GM12891 (cell line): ENCODE data around the gene MYO9A.
"Not testable (repeated sequence)": the region's sequence is repeated elsewhere in the genome, so short reads cannot be mapped to it uniquely, and the experiment has no call there.

ENCODE experiments used
- DNase-seq: peaks from one replicate; pipeline ENCODE4 v3.0.0; 2011; ENCODE audit warnings: low spot score; ENCODE audit not compliant: insufficient read length
- FAIRE-seq: peaks from 2 replicates; lab custom pipeline; 2011; peaks lifted over from hg19 to GRCh38; lab: Jason Lieb, UNC
- PAX5 ChIP-seq: IDR thresholded peaks from 2 replicates; pipeline ENCODE4 v1.6.1; 2011; ENCODE audit warnings: low read length, moderate library complexity, mild to moderate bottlenecking; ENCODE audit not compliant: insufficient read depth, severe bottlenecking
- POLR2A ChIP-seq: IDR thresholded peaks from 2 replicates; pipeline ENCODE4 v1.6.1; 2011; ENCODE audit warnings: low read depth, low read length, control low read depth
- POLR2AphosphoS5 ChIP-seq: IDR thresholded peaks from 2 replicates; pipeline ENCODE4 v1.6.1; 2011; ENCODE audit warnings: low read depth, low read length, control low read depth
- POU2F2 ChIP-seq: IDR thresholded peaks from 2 replicates; pipeline ENCODE4 v1.6.1; 2011; ENCODE audit warnings: low read depth, mild to moderate bottlenecking, control low read depth, low read length, moderate library complexity
- SPI1 ChIP-seq: IDR thresholded peaks from 2 replicates; pipeline ENCODE4 v1.6.1; 2011; ENCODE audit warnings: low read depth, low read length, control low read depth
- TAF1 ChIP-seq: IDR thresholded peaks from 2 replicates; pipeline ENCODE4 v1.6.1; 2011; ENCODE audit warnings: low read depth, low read length, control low read depth

The MYO9A gene

GRCh38 chr15:72005483-72005882, 112.5 kb downstream of the MYO9A start:
- FAIRE-seq (no peak), DNase-seq (no peak)
- TF ChIP-seq POLR2A (no peak), PAX5 (no peak), POU2F2 (no peak), SPI1 (no peak), POLR2AphosphoS5 (no peak), TAF1 (no peak)

GRCh38 chr15:71999807-72000206, 118.1 kb downstream of the MYO9A start:
- FAIRE-seq (no peak), DNase-seq (no peak)
- TF ChIP-seq PAX5 = no peak
- no peak for TF ChIP-seq SPI1
- TF ChIP-seq POLR2AphosphoS5 = no peak
- no peak for TF ChIP-seq POLR2A
- no peak for TF ChIP-seq POU2F2
- no peak for TF ChIP-seq TAF1

- FAIRE-seq = not testable (repeated sequence)
Observed at GRCh38 chr15:71998717-71999116, 119.2 kb downstream of the MYO9A start.

GRCh38 chr15:71997691-71998090, 120.3 kb downstream of the MYO9A start:
- FAIRE-seq (no peak), DNase-seq (no peak)
- TF ChIP-seq POU2F2 = no peak
- TF ChIP-seq SPI1 = no peak
- TF ChIP-seq PAX5 = no peak
- TF ChIP-seq POLR2A = no peak
- TF ChIP-seq TAF1 = no peak
- no peak for TF ChIP-seq POLR2AphosphoS5

More at GRCh38 chr15:71998717-71999116, 119.2 kb downstream of the MYO9A start:
- not testable (repeated sequence) for DNase-seq

- no peak for FAIRE-seq
- DNase-seq = no peak
- no peak for TF ChIP-seq POU2F2
- no peak for TF ChIP-seq POLR2A
- no peak for TF ChIP-seq TAF1
- TF ChIP-seq PAX5 = no peak
Observed at GRCh38 chr15:71975816-71976150, 142.2 kb downstream of the MYO9A start.

GRCh38 chr15:71974211-71974610, 143.7 kb downstream of the MYO9A start:
- no peak for FAIRE-seq
- TF ChIP-seq POLR2AphosphoS5 (no peak), POLR2A (no peak), POU2F2 (no peak), SPI1 (no peak), PAX5 (no peak), TAF1 (no peak)
- no peak for DNase-seq

- no peak for TF ChIP-seq PAX5
- TF ChIP-seq POU2F2 = no peak
- TF ChIP-seq POLR2A = no peak
- no peak for TF ChIP-seq SPI1
- TF ChIP-seq TAF1 = no peak
- TF ChIP-seq POLR2AphosphoS5 = no peak
- FAIRE-seq (no peak), DNase-seq (no peak)
Observed at GRCh38 chr15:71973366-71973765, 144.6 kb downstream of the MYO9A start.

GRCh38 chr15:71971905-71972304, 146.0 kb downstream of the MYO9A start:
- TF ChIP-seq POLR2A (no peak), POLR2AphosphoS5 (no peak)
- FAIRE-seq (no peak), DNase-seq (no peak)

GRCh38 chr15:71970435-71970834, 147.5 kb downstream of the MYO9A start:
- no peak for FAIRE-seq
- no peak for DNase-seq
- TF ChIP-seq POLR2A = no peak
- TF ChIP-seq SPI1 = no peak
- no peak for TF ChIP-seq TAF1
- TF ChIP-seq POU2F2 = no peak
- TF ChIP-seq POLR2AphosphoS5 = no peak
- no peak for TF ChIP-seq PAX5

- DNase-seq (no peak), FAIRE-seq (peak; percentile 71)
- TF ChIP-seq POU2F2 (no peak), POLR2A (no peak), POLR2AphosphoS5 (no peak), TAF1 (no peak), SPI1 (no peak), PAX5 (no peak)
Observed at GRCh38 chr15:71962537-71962936, 155.4 kb downstream of the MYO9A start.
